Activated B cell treated with CpG ODN at 0.5 μM for 24 hours (primary cell): ENCODE data around the gene ADARB2. TPM values are rescaled to one million over a fixed set of nuclear protein-coding genes. Genes with fewer than 3 reads are reported as not detected.

Experiments
- ATAC-seq: fragments of 200-7000 bp; cut with Tn5 transposase; one replicate; pipeline ENCODE4 v1.10.0; 2021; ENCODE audit warnings: low read depth, mild to moderate bottlenecking, moderate library complexity
- CTCF ChIA-PET: fragments of 350-600 bp; sonication (Branson Sonifier 250); formaldehyde crosslinking; loops from one replicate; lab custom pipeline; 2021; ENCODE audit warnings: antibody characterized with exemption; lab: Charles Lee
- POLR2A ChIA-PET: fragments of 350-600 bp; sonication (Branson Sonifier 250); formaldehyde crosslinking; loops from one replicate; lab custom pipeline; 2021; ENCODE audit warnings: antibody characterized with exemption; lab: Charles Lee
- DNase-seq: peaks from one replicate; pipeline ENCODE4 v3.0.0; 2022
- H3K27ac Mint-ChIP-seq: one replicate; pipeline ENCODE4 v1.8.0; 2020; ENCODE audit warnings: mixed read lengths
- H3K27me3 Mint-ChIP-seq: one replicate; pipeline ENCODE4 v1.8.0; 2021; ENCODE audit warnings: mixed read lengths
- H3K36me3 Mint-ChIP-seq: one replicate; pipeline ENCODE4 v1.8.0; 2021; ENCODE audit warnings: low read depth, mixed read lengths
- H3K4me1 Mint-ChIP-seq: one replicate; pipeline ENCODE4 v1.8.0; 2021; ENCODE audit warnings: mixed read lengths
- H3K4me3 Mint-ChIP-seq: one replicate; pipeline ENCODE4 v1.8.0; 2020; ENCODE audit warnings: mild to moderate bottlenecking, mixed read lengths
- H3K9me3 Mint-ChIP-seq: one replicate; pipeline ENCODE4 v1.8.0; 2020; ENCODE audit warnings: mixed read lengths
- CTCF ChIP-seq: fragments of 200-600 bp; IDR thresholded peaks from one replicate; pipeline ENCODE4 v1.8.0; 2022; ENCODE audit warnings: antibody characterized with exemption, mild to moderate bottlenecking
- intact Hi-C: fragments of 100-400 bp; cut with micrococcal nuclease; formaldehyde crosslinking; loops from one replicate; pipeline ENCODE4 v1.15.1; 2024
- total RNA-seq: library from RNA; stranded (reverse); gene quantifications from 2 replicates; pipeline ENCODE4 v1.2.3, GENCODE V29; 2022

ADARB2 gene
- total RNA-seq, 1 donor from 2014 or later = 0.11 TPM

- CTCF ChIA-PET = no interaction called here
- H3K27ac Mint-ChIP-seq = no peak overlapping the region
- no peak for TF ChIP-seq CTCF
Observed at GRCh38 chr10:1230592-1231275, 506.6 kb downstream of the ADARB2 start.

GRCh38 chr10:1230138-1230537, 507.2 kb downstream of the ADARB2 start:
- Mint-ChIP-seq H3K4me1 (no peaks in the 10 kb centered on the region), H3K27me3 (peaks cover 12% of the 10 kb centered on the region), H3K9me3 (no peaks in the 10 kb centered on the region), H3K36me3 (no peaks in the 10 kb centered on the region), H3K27ac (no peak overlapping the region), H3K4me3 (no peak overlapping the region)
- ATAC-seq (no peak), DNase-seq (no peak)
- TF ChIP-seq CTCF = no peak
- ChIA-PET CTCF (no interaction called here), POLR2A (no interaction called here)
- intact Hi-C loops = no loop called here

More at GRCh38 chr10:1230592-1231275, 506.6 kb downstream of the ADARB2 start:
- no peak overlapping the region for H3K4me3 Mint-ChIP-seq
- POLR2A ChIA-PET = no interaction called here
- intact Hi-C loops = no loop called here
- no peaks in the 10 kb centered on the region for H3K9me3 Mint-ChIP-seq
- DNase-seq = no peak
- H3K27me3 Mint-ChIP-seq = peaks cover 12% of the 10 kb centered on the region
- ATAC-seq = no peak
- H3K36me3 Mint-ChIP-seq = no peaks in the 10 kb centered on the region
- no peaks in the 10 kb centered on the region for H3K4me1 Mint-ChIP-seq

- Mint-ChIP-seq H3K27me3 (peaks cover 12% of the 10 kb centered on the region), H3K36me3 (no peaks in the 10 kb centered on the region), H3K9me3 (no peaks in the 10 kb centered on the region), H3K27ac (no peak overlapping the region), H3K4me1 (no peaks in the 10 kb centered on the region), H3K4me3 (no peak overlapping the region)
- POLR2A ChIA-PET = no interaction called here
- no peak for TF ChIP-seq CTCF
- ATAC-seq (no peak), DNase-seq (no peak)
- CTCF ChIA-PET = no interaction called here
- intact Hi-C loops = no loop called here
Observed at GRCh38 chr10:1229574-1229973, 507.8 kb downstream of the ADARB2 start.

- Mint-ChIP-seq H3K27ac (no peak overlapping the region), H3K36me3 (no peaks in the 10 kb centered on the region), H3K4me3 (no peak overlapping the region), H3K27me3 (peaks cover 12% of the 10 kb centered on the region), H3K4me1 (no peaks in the 10 kb centered on the region), H3K9me3 (no peaks in the 10 kb centered on the region)
- DNase-seq = no peak
- ATAC-seq = no peak
- intact Hi-C loops = no loop called here
- CTCF ChIA-PET = no interaction called here
- POLR2A ChIA-PET = no interaction called here
- TF ChIP-seq CTCF = no peak
Observed at GRCh38 chr10:1229116-1229515, 508.2 kb downstream of the ADARB2 start.

GRCh38 chr10:1228467-1228975, 508.8 kb downstream of the ADARB2 start:
- no peak for TF ChIP-seq CTCF
- no peaks in the 10 kb centered on the region for H3K36me3 Mint-ChIP-seq
- H3K9me3 Mint-ChIP-seq = no peaks in the 10 kb centered on the region
- intact Hi-C loops = no loop called here
- H3K4me1 Mint-ChIP-seq = no peaks in the 10 kb centered on the region
- no peak overlapping the region for H3K27ac Mint-ChIP-seq
- no peak overlapping the region for H3K4me3 Mint-ChIP-seq
- ChIA-PET POLR2A (no interaction called here), CTCF (no interaction called here)
- ATAC-seq = no peak
- DNase-seq = no peak
- peaks cover 12% of the 10 kb centered on the region for H3K27me3 Mint-ChIP-seq
